K562 (cell line): ENCODE data around the gene ZCCHC14. TPM values are rescaled to one million over a fixed set of nuclear protein-coding genes. Genes with fewer than 3 reads are reported as not detected.

Source experiments
- ATAC-seq: fragments of 200-7000 bp; cut with Tn5 transposase; 3 replicates; pipeline ENCODE4 v1.9.1; 2020; ENCODE audit warnings: moderate library complexity
- BruUV-seq: library from RNA; stranded (reverse); fragments of 400-500 nt; replicated peaks from 2 replicates; lab custom pipeline; 2021; lab: Mats Ljungman, UMichigan
- CTCF ChIA-PET: fragments of 300-600 bp; formaldehyde crosslinking; extraction: SDS; loops from one replicate; lab custom pipeline; 2021; ENCODE audit warnings: low intra/inter-chr PET ratio; lab: Yijun Ruan, JAX
- POLR2A ChIA-PET: fragments of 300-600, 350-650 bp; sonication (Branson Sonifier 250); formaldehyde crosslinking; extraction: SDS; loops from one replicate; lab custom pipeline; 2021; ENCODE audit warnings: antibody characterized with exemption, inconsistent platforms; lab: Yijun Ruan, JAX
- DNase-seq, 4 experiments: peaks; one replicate each; pipeline versions ENCODE4 v3.0.0 to v3.0.0-alpha.2; 2011 to 2018; ENCODE audit warnings: low spot score in 3 of 4, mixed read lengths in 3 of 4; ENCODE audit errors: extremely low read depth in 1 of 4
- FAIRE-seq: peaks from 2 replicates; lab custom pipeline; 2011; peaks lifted over from hg19 to GRCh38; lab: Jason Lieb, UNC
- H2AFZ ChIP-seq: 2 replicates; pipeline ENCODE4 v1.6.0; 2011; ENCODE audit warnings: low read depth, low read length, control low read depth, inconsistent platforms
- H3K27ac ChIP-seq: fragments of 200-600 bp; 3 replicates; pipeline ENCODE4 v1.8.0; 2011; ENCODE audit warnings: low read depth, mild to moderate bottlenecking, control low read depth, inconsistent platforms, low read length, moderate library complexity, mixed read lengths; ENCODE audit errors: extremely low read depth
- H3K27me3 ChIP-seq, 2 experiments: fragments of 300-600 bp in 1 of 2; 2 replicates in 1 of 2; 3 replicates in 1 of 2; pipeline versions ENCODE4 v1.6.0 to v1.8.0; 2011; ENCODE audit warnings: inconsistent platforms in 2 of 2, low read length in 2 of 2, mild to moderate bottlenecking in 1 of 2, mixed read lengths in 1 of 2, moderate library complexity in 1 of 2; ENCODE audit not compliant: control insufficient read depth in 2 of 2, insufficient read depth in 2 of 2
- H3K36me3 ChIP-seq: fragments of 300-600 bp; 3 replicates; pipeline ENCODE4 v1.8.0; 2011; ENCODE audit warnings: mild to moderate bottlenecking, low read length, inconsistent platforms; ENCODE audit not compliant: control insufficient read depth, insufficient read depth
- H3K4me1 ChIP-seq, 2 experiments: fragments of 200-600 bp in 1 of 2; replicated peaks in 1 of 2; 2 replicates in 1 of 2; 3 replicates in 1 of 2; pipeline versions ENCODE4 v1.5.1 to v1.8.0; 2011; ENCODE audit warnings: inconsistent platforms in 2 of 2, low read length in 2 of 2, mild to moderate bottlenecking in 1 of 2, mixed read lengths in 1 of 2, moderate library complexity in 1 of 2; ENCODE audit not compliant: control insufficient read depth in 2 of 2, insufficient read depth in 2 of 2
- H3K4me2 ChIP-seq: 2 replicates; pipeline ENCODE4 v1.6.1; 2011; ENCODE audit warnings: low read length, control low read depth, inconsistent platforms, mixed read lengths; ENCODE audit not compliant: insufficient read depth
- H3K4me3 ChIP-seq: fragments of 200-600 bp; sonication (generic), shearing (Covaris generic); 2 replicates; pipeline ENCODE4 v1.5.1; 2016; ENCODE audit warnings: control low read depth, inconsistent platforms
- H3K79me2 ChIP-seq: fragments of 200-600 bp; 3 replicates; pipeline ENCODE4 v1.8.0; 2011; ENCODE audit warnings: low read length, inconsistent platforms; ENCODE audit not compliant: control insufficient read depth, insufficient read depth
- H3K9ac ChIP-seq, 2 experiments: 2 replicates each; pipeline versions ENCODE4 v1.6.0 to v1.6.1; 2011; ENCODE audit warnings: low read depth in 2 of 2, low read length in 2 of 2, control low read depth in 1 of 2, inconsistent platforms in 1 of 2, mild to moderate bottlenecking in 1 of 2, mixed read lengths in 1 of 2; ENCODE audit not compliant: insufficient read depth in 1 of 2
- H3K9me1 ChIP-seq: one replicate; pipeline ENCODE4 v1.6.0; 2011; ENCODE audit warnings: inconsistent platforms, mild to moderate bottlenecking, low read length, moderate library complexity; ENCODE audit not compliant: control insufficient read depth, insufficient read depth
- H3K9me3 ChIP-seq: replicated peaks from 2 replicates; pipeline ENCODE4 v1.5.1; 2011; ENCODE audit warnings: low read depth, low read length, inconsistent platforms; ENCODE audit not compliant: control insufficient read depth, insufficient read depth
- H4K20me1 ChIP-seq: replicated peaks from 2 replicates; pipeline ENCODE4 v1.6.1; 2011; ENCODE audit warnings: low read length, inconsistent platforms, mixed read lengths; ENCODE audit not compliant: control insufficient read depth, insufficient read depth
- CC2D1A ChIP-seq: fragments of 450-650 bp; IDR thresholded peaks from 2 replicates; pipeline ENCODE4 v1.6.1; 2017; ENCODE audit warnings: mild to moderate bottlenecking
- CXXC5 ChIP-seq: fragments of 250-450 bp; sonication (Bioruptor Pico); IDR thresholded peaks from 2 replicates; pipeline ENCODE4 v1.8.0; 2022; ENCODE audit warnings: inconsistent platforms, mild to moderate bottlenecking, moderate library complexity
- HDAC1 ChIP-seq, 2 experiments: fragments of 450-650 bp; IDR thresholded peaks; 2 replicates each; pipeline ENCODE4 v1.6.1; 2016 to 2017; ENCODE audit warnings: inconsistent platforms in 1 of 2, mild to moderate bottlenecking in 1 of 2, moderate library complexity in 1 of 2
- LEF1 ChIP-seq: fragments of 450-650 bp; IDR thresholded peaks from 2 replicates; pipeline ENCODE4 v1.6.1; 2016; ENCODE audit warnings: mild to moderate bottlenecking
- MCM2 ChIP-seq: fragments of 450-650 bp; IDR thresholded peaks from 2 replicates; pipeline ENCODE4 v1.6.1; 2017; ENCODE audit warnings: low read depth, mild to moderate bottlenecking
- MIER1 ChIP-seq: fragments of 450-650 bp; IDR thresholded peaks from 2 replicates; pipeline ENCODE4 v1.6.1; 2016; ENCODE audit warnings: antibody characterized with exemption, mild to moderate bottlenecking, low read depth
- MXI1 ChIP-seq: IDR thresholded peaks from 2 replicates; pipeline ENCODE4 v1.6.1; 2011; ENCODE audit warnings: low read depth, mild to moderate bottlenecking, improper control_type of control experiment, low read length
- NR2C2 ChIP-seq, 2 experiments: fragments of 200-800 bp in 1 of 2; sonication (Bioruptor generic) in 1 of 2; sonication (generic) in 1 of 2; formaldehyde crosslinking in 1 of 2; IDR thresholded peaks; 2 replicates each; pipeline versions ENCODE4 v1.6.1 to v1.8.0; 2016 to 2022; ENCODE audit warnings: mild to moderate bottlenecking in 1 of 2, missing compliant biosample characterization in 1 of 2, missing genetic modification characterization in 1 of 2, missing genetic modification reagents in 1 of 2
- TEAD1 ChIP-seq, 2 experiments: fragments of 450-650 bp in 1 of 2; sonication (generic) in 1 of 2; formaldehyde crosslinking; IDR thresholded peaks; 2 replicates each; pipeline versions ENCODE4 v1.4.0 to v1.8.0; 2020 to 2022; ENCODE audit warnings: mild to moderate bottlenecking in 2 of 2, missing genetic modification reagents in 1 of 2
- UBTF ChIP-seq, 2 experiments: IDR thresholded peaks; 2 replicates each; pipeline ENCODE4 v1.6.1; 2012; ENCODE audit warnings: improper control_type of control experiment in 2 of 2, low read depth in 2 of 2, low read length in 2 of 2, borderline replicate concordance in 1 of 2
- ZNF12 ChIP-seq: sonication (generic); formaldehyde crosslinking; IDR thresholded peaks from 2 replicates; pipeline ENCODE4 v1.4.0; 2020; ENCODE audit warnings: mild to moderate bottlenecking, missing genetic modification reagents
- ZNF408 ChIP-seq: fragments of 250-450 bp; sonication (Bioruptor Pico); IDR thresholded peaks from 2 replicates; pipeline ENCODE4 v1.4.0; 2020; ENCODE audit warnings: low read depth, mild to moderate bottlenecking, moderate library complexity
- ZNF75A ChIP-seq: fragments of 450-650 bp; formaldehyde crosslinking; IDR thresholded peaks from 2 replicates; pipeline ENCODE4 v1.4.0; 2020; ENCODE audit warnings: mild to moderate bottlenecking
- ZNF778 ChIP-seq: fragments of 450-650 bp; formaldehyde crosslinking; IDR thresholded peaks from 2 replicates; pipeline ENCODE4 v1.4.0; 2020; ENCODE audit warnings: mild to moderate bottlenecking, moderate library complexity
- WGBS: fragments of 100-300 bp; shearing (Covaris generic); methylation state at CpG from one replicate; pipeline ENCODE4 v1.1.6; 2016; ENCODE audit warnings: low coverage, mixed read lengths; ENCODE audit not compliant: insufficient coverage; ENCODE audit errors: missing lambda C conversion rate; 5-methylcytosine and 5-hydroxymethylcytosine counted together
- in situ Hi-C: fragments of 300-500 bp; cut with MboI; formaldehyde crosslinking; loops from 4 replicates; pipeline ENCODE4 v1.15.0; 2018; ENCODE audit warnings: inconsistent platforms, mixed read lengths
- intact Hi-C: fragments of 100-400 bp; cut with micrococcal nuclease; formaldehyde crosslinking; loops from 2 replicates; pipeline ENCODE4 v1.14.2; 2022
- polyA plus RNA-seq, 8 experiments: library from polyadenylated mRNA; depleted of rRNA in 4 of 8; stranded (reverse) in 5 of 8; unstranded in 3 of 8; fragments of >200 nt; fragmentation: Nextera tagmentation in 2 of 8; fragmentation: Illumina TruSeq in 1 of 8; extraction: Ambion mirVana in 2 of 8; extraction: Trizol in 1 of 8; gene quantifications; 2 replicates each; pipeline versions ENCODE4 v1.2.1 to v1.2.3, GENCODE V29; 2011 to 2014; ENCODE audit warnings: inconsistent platforms in 1 of 8, missing spikeins in 1 of 8
- total RNA-seq, 7 experiments: library from RNA; depleted of rRNA in 6 of 7; stranded (reverse); fragments of >200 nt in 6 of 7; fragmentation: Illumina TruSeq in 2 of 7; extraction: Trizol in 2 of 7; gene quantifications; 2 replicates each; pipeline versions ENCODE4 v1.2.1 to v1.2.3, GENCODE V29; 2011 to 2021; ENCODE audit warnings: low replicate concordance in 1 of 7
- TF ChIP-seq, protein P1 (sequence below): sonication (generic); formaldehyde crosslinking; IDR thresholded peaks from 2 replicates; pipeline ENCODE4 v1.8.0; 2022; ENCODE audit warnings: mild to moderate bottlenecking, missing genetic modification reagents
- TF ChIP-seq, protein P2 (sequence below): fragments of 250-450 bp; sonication (Bioruptor Pico); IDR thresholded peaks from 2 replicates; pipeline ENCODE4 v1.5.0; 2021; ENCODE audit warnings: mild to moderate bottlenecking, borderline replicate concordance

ZCCHC14 gene
- total and polyA plus RNA-seq, 9 of the 15 experiments (the other 6 are each of a cell fraction or from before 2014, with no cell fraction given): 1.5 to 12.4 (median 2.9) TPM

DNA sequence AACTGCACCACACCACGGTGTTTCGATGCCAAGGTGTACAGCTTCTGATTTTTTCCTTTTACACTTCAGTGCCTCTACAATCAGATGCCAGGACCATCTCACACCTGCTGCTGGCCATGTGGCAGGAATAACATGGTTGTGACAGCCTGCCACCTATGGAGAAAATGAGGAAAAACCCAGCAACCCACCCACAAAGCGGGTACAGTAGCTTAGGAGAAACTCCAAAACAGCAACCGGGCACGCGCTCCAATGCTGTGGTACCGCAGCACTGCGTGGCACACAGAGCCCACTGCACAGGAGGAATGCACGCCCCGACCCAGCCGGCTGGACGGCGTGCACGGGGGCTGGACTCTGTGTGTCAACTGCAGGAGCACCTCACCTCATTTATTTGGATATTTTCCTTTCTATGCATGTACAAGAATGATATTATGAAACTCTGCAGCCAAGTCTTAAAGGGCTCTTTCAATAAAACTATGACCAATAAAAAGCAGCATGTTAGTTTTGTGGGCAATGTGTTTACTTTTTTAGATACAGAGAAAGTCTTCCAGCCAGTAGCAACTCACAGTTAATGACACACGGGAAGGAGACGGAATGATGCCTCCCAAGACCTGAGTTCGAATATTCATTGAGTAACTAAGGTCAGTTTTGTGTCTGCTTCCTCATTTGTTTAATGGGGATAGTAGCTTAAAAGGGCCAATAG, 54.8 kb downstream of the ZCCHC14 start:
- H3K27me3 ChIP-seq: no peaks in the 10 kb centered on the region
- no peak overlapping the region for H3K4me2 ChIP-seq
- peaks cover 0 to 15% of the 10 kb centered on the region in 2 experiments; a peak in 1 of 5 replicates for H3K4me1 ChIP-seq
- H3K4me3 ChIP-seq: no peak overlapping the region
- intact Hi-C loops: no loop called here
- no peaks in the 10 kb centered on the region for H3K79me2 ChIP-seq
- H3K36me3 ChIP-seq: no peaks in the 10 kb centered on the region
- ChIA-PET POLR2A (interaction anchor here (1.3 kb wide), 1 partner anchor 11 kb away, joined by 4 read pairs; no protein-coding TSS in a partner anchor), CTCF (no interaction called here)
- no peak overlapping the region; a peak in 1 of 4 replicates for H3K9ac ChIP-seq
- WGBS: 76% methylated on average over 16 of the region's 17 CpGs
- no peak for DNase-seq
- ATAC-seq: no peak
- BruUV-seq: no TSS peak
- no peak overlapping the region for H2AFZ ChIP-seq
- FAIRE-seq: no peak
- H4K20me1 ChIP-seq: peaks cover 8% of the 10 kb centered on the region; the same call in 1 of the 2 replicates
- in situ Hi-C loops: no loop called here
- H3K9me1 ChIP-seq: no peaks in the 10 kb centered on the region
- H3K9me3 ChIP-seq: no peaks in the 10 kb centered on the region
- no peak overlapping the region for H3K27ac ChIP-seq
- TF ChIP-seq CC2D1A: no peak
- TF ChIP-seq CXXC5: no peak
- TF ChIP-seq MXI1: no peak
- TF ChIP-seq, protein P1, sequence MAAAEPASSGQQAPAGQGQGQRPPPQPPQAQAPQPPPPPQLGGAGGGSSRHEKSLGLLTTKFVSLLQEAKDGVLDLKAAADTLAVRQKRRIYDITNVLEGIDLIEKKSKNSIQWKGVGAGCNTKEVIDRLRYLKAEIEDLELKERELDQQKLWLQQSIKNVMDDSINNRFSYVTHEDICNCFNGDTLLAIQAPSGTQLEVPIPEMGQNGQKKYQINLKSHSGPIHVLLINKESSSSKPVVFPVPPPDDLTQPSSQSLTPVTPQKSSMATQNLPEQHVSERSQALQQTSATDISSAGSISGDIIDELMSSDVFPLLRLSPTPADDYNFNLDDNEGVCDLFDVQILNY: no peak
- TF ChIP-seq ZNF408 (CRISPR knock-in tag): no peak
- TF ChIP-seq MIER1: no peak
- TF ChIP-seq NR2C2 (CRISPR knock-in tag; IDR thresholded peaks at IDR 0.05): no peak
- no peak for TF ChIP-seq NR2C2 (tag; IDR thresholded peaks at IDR 0.05)
- no peak for TF ChIP-seq UBTF (IDR thresholded peaks at IDR 0.05; ENCODE audit: borderline replicate concordance in 1 of 2, low read depth in 2 of 2, low read length in 2 of 2)
- TF ChIP-seq MCM2: no peak
- no peak for TF ChIP-seq LEF1
- TF ChIP-seq, protein P2, sequence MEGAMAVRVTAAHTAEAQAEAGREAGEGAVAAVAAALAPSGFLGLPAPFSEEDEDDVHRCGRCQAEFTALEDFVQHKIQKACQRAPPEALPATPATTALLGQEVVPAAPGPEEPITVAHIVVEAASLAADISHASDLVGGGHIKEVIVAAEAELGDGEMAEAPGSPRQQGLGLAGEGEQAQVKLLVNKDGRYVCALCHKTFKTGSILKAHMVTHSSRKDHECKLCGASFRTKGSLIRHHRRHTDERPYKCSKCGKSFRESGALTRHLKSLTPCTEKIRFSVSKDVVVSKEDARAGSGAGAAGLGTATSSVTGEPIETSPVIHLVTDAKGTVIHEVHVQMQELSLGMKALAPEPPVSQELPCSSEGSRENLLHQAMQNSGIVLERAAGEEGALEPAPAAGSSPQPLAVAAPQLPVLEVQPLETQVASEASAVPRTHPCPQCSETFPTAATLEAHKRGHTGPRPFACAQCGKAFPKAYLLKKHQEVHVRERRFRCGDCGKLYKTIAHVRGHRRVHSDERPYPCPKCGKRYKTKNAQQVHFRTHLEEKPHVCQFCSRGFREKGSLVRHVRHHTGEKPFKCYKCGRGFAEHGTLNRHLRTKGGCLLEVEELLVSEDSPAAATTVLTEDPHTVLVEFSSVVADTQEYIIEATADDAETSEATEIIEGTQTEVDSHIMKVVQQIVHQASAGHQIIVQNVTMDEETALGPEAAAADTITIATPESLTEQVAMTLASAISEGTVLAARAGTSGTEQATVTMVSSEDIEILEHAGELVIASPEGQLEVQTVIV (CRISPR knock-in tag): no peak
- no peak for TF ChIP-seq ZNF12
- no peak for TF ChIP-seq ZNF75A
- TF ChIP-seq ZNF778 (CRISPR knock-in tag): no peak
- no peak for TF ChIP-seq TEAD1 (CRISPR knock-in tag; IDR thresholded peaks at IDR 0.05)
- TF ChIP-seq HDAC1 (IDR thresholded peaks at IDR 0.05): no peak
